Measurements from ENCODE around the gene ACKR2.

DNA sequence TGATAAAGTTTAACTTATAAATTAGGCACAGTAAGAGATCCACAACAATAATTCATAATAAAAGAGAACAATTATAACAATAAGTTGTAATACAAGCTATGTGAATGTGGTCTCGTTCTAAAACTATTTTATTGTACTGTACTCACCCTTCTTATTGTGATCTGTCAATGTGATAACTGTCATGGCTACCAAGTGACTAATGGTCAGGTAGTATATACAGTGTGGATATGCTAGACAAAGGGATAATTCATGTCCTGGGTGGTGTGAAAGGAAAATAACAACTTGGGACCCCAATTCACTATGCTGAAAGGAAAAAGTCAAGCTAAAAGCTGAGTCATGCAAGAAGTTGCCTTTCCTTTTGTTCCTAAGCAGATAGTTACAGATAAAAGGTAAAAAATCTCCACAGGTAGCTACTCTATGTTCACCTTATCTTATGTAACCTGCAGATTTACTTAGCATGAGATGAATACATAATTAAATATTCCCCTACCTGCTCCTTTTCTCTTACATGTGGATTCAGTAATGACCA is 77.1 kb downstream of the ACKR2 start:
- TF ChIP-seq FOSL2 (CRISPR knock-in tag; IDR thresholded peaks at IDR 0.05) (no peak), SAP130 (CRISPR knock-in tag; IDR thresholded peaks at IDR 0.05; ENCODE audit: low read depth) (no peak), ZNF430 (CRISPR knock-in tag; IDR thresholded peaks at IDR 0.05) (no peak), CHD2 (IDR thresholded peaks at IDR 0.05; ENCODE audit: low read depth, low read length) (no peak), ETV6 (CRISPR knock-in tag; conservative IDR thresholded peaks at IDR 0.05) (no peak), TRIM24 (CRISPR knock-in tag; IDR thresholded peaks at IDR 0.05) (no peak)
